Thyroid gland (tissue), 4 donors: ENCODE data around the gene JPH2.

Experiments
- CTCF ChIP-seq, 6 experiments: fragments of 200-600 bp in 3 of 6; fragments of 450-650 bp in 3 of 6; sonication (generic) in 3 of 6; IDR thresholded peaks; one replicate each; pipeline ENCODE4 v1.5.1; 2016 to 2019; ENCODE audit warnings: antibody characterized with exemption in 6 of 6, mild to moderate bottlenecking in 2 of 6, inconsistent platforms in 1 of 6, moderate library complexity in 1 of 6
- POLR2A ChIP-seq, 2 donors: fragments of 450-650 bp; IDR thresholded peaks; one replicate each; pipeline ENCODE4 v1.6.1; 2017; ENCODE audit warnings: antibody characterized with exemption in 2 of 2, mild to moderate bottlenecking in 2 of 2, moderate library complexity in 1 of 2

- TF ChIP-seq CTCF (IDR thresholded peaks at IDR 0.05) (no peak), POLR2A (IDR thresholded peaks at IDR 0.05) (no peak)
Observed at GRCh38 chr20:44073011-44073674, 113.8 kb downstream of the JPH2 start.
